Testis (tissue), 3 donors: Measurements from ENCODE around the gene SMYD3. TPM values are rescaled to one million over a fixed set of nuclear protein-coding genes. Genes with fewer than 3 reads are reported as not detected.

ENCODE experiments used
- DNase-seq: peaks from one replicate; pipeline ENCODE4 v3.0.0-alpha.2; 2019
- H3K27ac ChIP-seq, 2 donors: fragments of 200-600 bp; sonication (generic); one replicate each; pipeline ENCODE4 v1.5.1; 2019
- H3K27me3 ChIP-seq: fragments of 200-600 bp; sonication (generic); one replicate; pipeline ENCODE4 v1.5.1; 2019
- H3K36me3 ChIP-seq: fragments of 200-600 bp; sonication (generic); one replicate; pipeline ENCODE4 v1.5.1; 2017; ENCODE audit warnings: low read depth; ENCODE audit errors: missing control alignments
- H3K4me1 ChIP-seq: fragments of 200-600 bp; sonication (generic); one replicate; pipeline ENCODE4 v1.5.1; 2019
- H3K4me3 ChIP-seq, 2 donors: fragments of 200-600 bp; sonication (generic); one replicate each; pipeline ENCODE4 v1.5.1; 2017 to 2019
- H3K9me3 ChIP-seq: fragments of 200-600 bp; sonication (generic); one replicate; pipeline ENCODE4 v1.5.1; 2017
- CTCF ChIP-seq, 3 experiments: fragments of 450-650 bp in 2 of 3; fragments of 200-600 bp in 1 of 3; sonication (generic) in 1 of 3; IDR thresholded peaks; one replicate each; pipeline ENCODE4 v1.5.1; 2016 to 2019; ENCODE audit warnings: antibody characterized with exemption in 3 of 3, mild to moderate bottlenecking in 2 of 3, moderate library complexity in 1 of 3
- POLR2A ChIP-seq: fragments of 450-650 bp; IDR thresholded peaks from one replicate; pipeline ENCODE4 v1.6.1; 2017; ENCODE audit warnings: antibody characterized with exemption, mild to moderate bottlenecking, moderate library complexity
- WGBS, 2 donors: methylation state at CpG; one replicate each; pipeline ENCODE4 v1.1.5; 2018; 5-methylcytosine and 5-hydroxymethylcytosine counted together
- intact Hi-C: fragments of 100-400 bp; cut with DNase I; formaldehyde crosslinking; loops from one replicate; pipeline ENCODE4 v1.15.1; 2023; ENCODE audit warnings: low total_unique reads
- polyA plus RNA-seq: library from polyadenylated mRNA; stranded (reverse); fragments of 350-450 nt; fragmentation: Illumina TruSeq; extraction: RNeasy Lipid Tissue Mini Kit (QIAGEN cat#74804); gene quantifications from one replicate; pipeline ENCODE4 v1.2.3, GENCODE V29; 2014; ENCODE audit warnings: low read depth, low replicate concordance; ENCODE audit not compliant: insufficient read depth
- total RNA-seq, 2 donors: library from RNA; depleted of rRNA; stranded (reverse); fragments of >200 nt; gene quantifications; one replicate each; pipeline ENCODE4 v1.2.3, GENCODE V29; 2016

Gene SMYD3
- total and polyA plus RNA-seq, 3 donors from 2014 or later = 23.0 to 38.8 (median 38.7) TPM

DNA sequence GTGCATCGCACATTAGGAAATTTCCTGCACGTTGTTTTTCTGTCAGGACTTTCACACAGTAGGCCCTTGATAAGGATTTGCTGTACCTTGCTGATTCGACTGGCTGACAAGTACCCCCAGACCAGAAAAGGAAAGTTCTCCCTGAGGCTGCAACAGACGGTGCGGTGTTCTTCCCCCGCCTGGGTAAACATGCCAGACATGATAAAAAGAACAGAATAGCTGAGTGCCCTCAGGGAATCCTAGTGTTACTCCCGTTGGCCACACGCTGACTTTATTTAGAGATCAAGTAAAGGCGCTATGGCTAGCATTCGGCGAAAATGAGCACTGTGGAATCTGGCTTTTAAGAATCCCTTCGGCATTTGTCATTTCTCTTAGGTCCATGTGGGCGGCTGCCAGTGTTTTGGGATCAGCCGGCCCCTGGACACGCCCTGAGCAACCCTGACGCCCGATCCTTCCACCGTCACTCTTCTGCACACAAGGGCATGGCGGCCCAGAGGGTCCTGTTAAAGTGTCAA is 744.6 kb downstream of the SMYD3 start:
- no peaks in the 10 kb centered on the region for H3K36me3 ChIP-seq
- no peak for TF ChIP-seq POLR2A
- TF ChIP-seq CTCF (IDR thresholded peaks at IDR 0.05) = no peak
- H3K27ac ChIP-seq = no peak overlapping the region
- no peak overlapping the region for H3K4me3 ChIP-seq
- H3K27me3 ChIP-seq = no peaks in the 10 kb centered on the region
- H3K9me3 ChIP-seq = no peaks in the 10 kb centered on the region
- no peak for DNase-seq
- WGBS, 2 donors = 91 to 94% methylated on average over 19 of the region's 19 CpGs
- intact Hi-C loops = no loop called here
- H3K4me1 ChIP-seq = no peaks in the 10 kb centered on the region

GRCh38 chr1:245760301-245760700 is 746.8 kb downstream of the SMYD3 start:
- DNase-seq = no peak
- Histone ChIP-seq H3K27me3 (no peaks in the 10 kb centered on the region), H3K9me3 (no peaks in the 10 kb centered on the region), H3K4me1 (no peaks in the 10 kb centered on the region), H3K36me3 (no peaks in the 10 kb centered on the region), H3K27ac (no peak overlapping the region), H3K4me3 (no peak overlapping the region)
- intact Hi-C loops = no loop called here
- 86 to 92% methylated on average over 4 of the region's 4 CpGs for WGBS, 2 donors
- TF ChIP-seq CTCF (IDR thresholded peaks at IDR 0.05) (no peak), POLR2A (no peak)

- H3K4me3 ChIP-seq = no peak overlapping the region
- TF ChIP-seq CTCF (IDR thresholded peaks at IDR 0.05) (no peak), POLR2A (no peak)
- intact Hi-C loops = no loop called here
- H3K4me1 ChIP-seq = no peaks in the 10 kb centered on the region
- no peaks in the 10 kb centered on the region for H3K9me3 ChIP-seq
- H3K27me3 ChIP-seq = no peaks in the 10 kb centered on the region
- H3K36me3 ChIP-seq = no peaks in the 10 kb centered on the region
- H3K27ac ChIP-seq = no peak overlapping the region
- 91 to 93% methylated on average over 3 of the region's 3 CpGs for WGBS, 2 donors
- no peak for DNase-seq
Measured at GRCh38 chr1:245754463-245754961, 752.6 kb downstream of the SMYD3 start.

DNA sequence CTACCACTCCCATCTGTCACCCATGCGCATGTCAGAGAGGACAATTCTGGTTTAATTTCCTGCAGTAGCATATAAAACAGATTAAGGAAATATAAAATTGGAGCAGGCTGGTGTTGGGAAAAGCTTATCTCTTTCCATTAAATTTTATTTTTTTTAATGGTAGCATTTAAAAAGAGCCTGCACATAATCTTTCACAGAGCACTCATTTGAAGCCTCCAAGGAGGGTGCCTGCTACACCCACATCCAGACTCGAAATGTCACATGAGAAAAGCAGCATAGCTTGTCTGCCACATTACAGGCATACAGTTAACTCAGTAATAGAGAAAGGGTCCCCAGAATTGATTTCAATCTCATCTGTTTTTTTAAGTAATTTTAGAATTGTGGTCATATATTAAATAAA is 753.3 kb downstream of the SMYD3 start:
- intact Hi-C loops = no loop called here
- Histone ChIP-seq H3K4me3 (no peak overlapping the region), H3K4me1 (no peaks in the 10 kb centered on the region), H3K27me3 (no peaks in the 10 kb centered on the region), H3K27ac (no peak overlapping the region), H3K36me3 (no peaks in the 10 kb centered on the region), H3K9me3 (no peaks in the 10 kb centered on the region)
- WGBS, 2 donors = 100% methylated on average over 2 of the region's 2 CpGs
- no peak for TF ChIP-seq CTCF (IDR thresholded peaks at IDR 0.05)
- TF ChIP-seq POLR2A = no peak
- DNase-seq = no peak

DNA sequence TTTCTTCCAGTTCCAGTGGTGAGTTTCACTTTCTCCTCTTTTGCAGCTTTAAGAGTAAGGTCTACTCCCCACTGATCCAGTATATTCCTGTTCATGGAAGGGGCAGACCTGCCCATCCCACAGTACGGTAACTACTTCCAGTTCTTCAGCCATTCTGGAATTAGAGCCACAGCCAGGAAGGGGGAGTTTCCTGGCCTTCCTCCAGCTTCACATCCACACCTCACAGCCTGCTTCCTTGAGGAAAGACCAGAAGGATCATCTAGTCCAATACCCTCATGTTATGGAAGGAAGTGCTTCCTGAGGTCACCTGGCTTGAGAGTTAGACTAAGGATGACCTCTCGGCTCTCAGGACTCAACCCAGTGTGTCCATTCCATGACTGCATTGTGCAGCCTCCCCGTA is 754.5 kb downstream of the SMYD3 start:
- 76 to 84% methylated on average over 3 of the region's 3 CpGs for WGBS, 2 donors
- H3K9me3 ChIP-seq = no peaks in the 10 kb centered on the region
- TF ChIP-seq POLR2A (no peak), CTCF (IDR thresholded peaks at IDR 0.05) (no peak)
- no peaks in the 10 kb centered on the region for H3K4me1 ChIP-seq
- no peaks in the 10 kb centered on the region for H3K27me3 ChIP-seq
- DNase-seq = no peak
- intact Hi-C loops = no loop called here
- no peak overlapping the region for H3K4me3 ChIP-seq
- H3K27ac ChIP-seq = no peak overlapping the region
- no peaks in the 10 kb centered on the region for H3K36me3 ChIP-seq
